GM12891 (cell line): ENCODE measurements around the gene NFKB1.
A peak's percentile ranks its signal among the peaks of the same experiment; 100 is the strongest.

Source experiments
- DNase-seq: peaks from one replicate; pipeline ENCODE4 v3.0.0; 2011; ENCODE audit warnings: low spot score; ENCODE audit not compliant: insufficient read length
- FAIRE-seq: peaks from 2 replicates; lab custom pipeline; 2011; peaks lifted over from hg19 to GRCh38; lab: Jason Lieb, UNC
- PAX5 ChIP-seq: IDR thresholded peaks from 2 replicates; pipeline ENCODE4 v1.6.1; 2011; ENCODE audit warnings: low read length, moderate library complexity, mild to moderate bottlenecking; ENCODE audit not compliant: insufficient read depth, severe bottlenecking
- POLR2A ChIP-seq: IDR thresholded peaks from 2 replicates; pipeline ENCODE4 v1.6.1; 2011; ENCODE audit warnings: low read depth, low read length, control low read depth
- POLR2AphosphoS5 ChIP-seq: IDR thresholded peaks from 2 replicates; pipeline ENCODE4 v1.6.1; 2011; ENCODE audit warnings: low read depth, low read length, control low read depth
- POU2F2 ChIP-seq: IDR thresholded peaks from 2 replicates; pipeline ENCODE4 v1.6.1; 2011; ENCODE audit warnings: low read depth, mild to moderate bottlenecking, control low read depth, low read length, moderate library complexity
- SPI1 ChIP-seq: IDR thresholded peaks from 2 replicates; pipeline ENCODE4 v1.6.1; 2011; ENCODE audit warnings: low read depth, low read length, control low read depth
- TAF1 ChIP-seq: IDR thresholded peaks from 2 replicates; pipeline ENCODE4 v1.6.1; 2011; ENCODE audit warnings: low read depth, low read length, control low read depth

Gene NFKB1

GRCh38 chr4:102543030-102543928 is 42.1 kb downstream of the NFKB1 start:
- FAIRE-seq (peak; percentile 70), DNase-seq (no peak)
- no peak for TF ChIP-seq TAF1
- peak; percentile 88 for TF ChIP-seq SPI1

- TF ChIP-seq POLR2A (no peak), SPI1 (peak; percentile 82), POLR2AphosphoS5 (no peak)
- DNase-seq (no peak), FAIRE-seq (peak; percentile 28)
These were observed 45.5 kb downstream of the NFKB1 start for GRCh38 chr4:102546635-102547034.

- DNase-seq, result no peak
- TF ChIP-seq POLR2A, result peak; percentile 33; the same call in 1 of the 2 replicates
- TF ChIP-seq POLR2AphosphoS5, result peak; percentile 77; the same call in 1 of the 2 replicates
- TF ChIP-seq SPI1, result no peak
- peak; percentile 9 for FAIRE-seq
These were observed 46.8 kb downstream of the NFKB1 start for GRCh38 chr4:102547973-102548372.

- DNase-seq, result no peak
- no peak for TF ChIP-seq SPI1
- TF ChIP-seq POU2F2, result no peak
- no peak; the same call in 1 of the 2 replicates for TF ChIP-seq POLR2AphosphoS5
- FAIRE-seq, result peak; percentile 75
These were observed 50.9 kb downstream of the NFKB1 start for GRCh38 chr4:102551958-102552565.

GRCh38 chr4:102552781-102553180 is 51.6 kb downstream of the NFKB1 start:
- TF ChIP-seq POLR2A (no peak), TAF1 (no peak), POLR2AphosphoS5 (no peak), PAX5 (no peak), POU2F2 (no peak), SPI1 (no peak)
- DNase-seq (no peak), FAIRE-seq (no peak)

- FAIRE-seq (no peak), DNase-seq (no peak)
- TF ChIP-seq POU2F2 (no peak), POLR2AphosphoS5 (no peak), SPI1 (no peak)
These were observed 52.8 kb downstream of the NFKB1 start for GRCh38 chr4:102553982-102554381.

- FAIRE-seq (no peak), DNase-seq (no peak)
- TF ChIP-seq PAX5, result no peak
- no peak for TF ChIP-seq POLR2A
- no peak for TF ChIP-seq TAF1
- TF ChIP-seq SPI1, result no peak
- no peak for TF ChIP-seq POU2F2
- TF ChIP-seq POLR2AphosphoS5, result no peak
These were observed 53.3 kb downstream of the NFKB1 start for GRCh38 chr4:102554482-102554881.

GRCh38 chr4:102554992-102555391 is 53.8 kb downstream of the NFKB1 start:
- no peak for TF ChIP-seq POU2F2
- no peak for TF ChIP-seq TAF1
- no peak for TF ChIP-seq SPI1
- no peak for TF ChIP-seq POLR2AphosphoS5
- DNase-seq, result no peak
- no peak for FAIRE-seq

- DNase-seq, result no peak
- FAIRE-seq, result no peak
These were observed 56.5 kb downstream of the NFKB1 start for GRCh38 chr4:102557636-102558035.

GRCh38 chr4:102560115-102560514 is 59.0 kb downstream of the NFKB1 start:
- FAIRE-seq, result peak; percentile 55

More at GRCh38 chr4:102557636-102558035, 56.5 kb downstream of the NFKB1 start:
- TF ChIP-seq PAX5 (no peak), TAF1 (no peak), POLR2AphosphoS5 (no peak), SPI1 (no peak), POU2F2 (no peak)

More at GRCh38 chr4:102560115-102560514, 59.0 kb downstream of the NFKB1 start:
- no peak for TF ChIP-seq POLR2AphosphoS5
- no peak for TF ChIP-seq SPI1
- no peak for TF ChIP-seq POLR2A
- TF ChIP-seq POU2F2, result no peak
- no peak for TF ChIP-seq TAF1
- no peak for TF ChIP-seq PAX5
- no peak for DNase-seq
